CD14-positive monocyte (primary cell): ENCODE results near the gene GSTT2. TPM values are rescaled to one million over a fixed set of nuclear protein-coding genes. Genes with fewer than 3 reads are reported as not detected.
A peak's percentile ranks its signal among the peaks of the same experiment; 100 is the strongest.

Experiments used
- DNase-seq, 3 donors: peaks; one replicate each; pipeline ENCODE4 v3.0.0-alpha.2; 2011 to 2022
- H2AFZ ChIP-seq: 2 replicates; pipeline ENCODE4 v1.6.0; 2012; ENCODE audit warnings: mild to moderate bottlenecking, low read depth, low read length, inconsistent platforms; ENCODE audit not compliant: insufficient read depth, poor library complexity, severe bottlenecking
- H3K27ac ChIP-seq, 2 donors: 1 replicate in 1 of 2; 2 replicates in 1 of 2; pipeline ENCODE4 v1.5.1; 2012 to 2013; ENCODE audit warnings: low read length in 2 of 2, control low read depth in 1 of 2, inconsistent platforms in 1 of 2, low read depth in 1 of 2, mild to moderate bottlenecking in 1 of 2
- H3K27me3 ChIP-seq, 2 donors: one replicate each; pipeline versions ENCODE4 v1.6.0 to v1.6.1; 2011 to 2013; ENCODE audit warnings: low read length in 2 of 2; ENCODE audit not compliant: control insufficient read depth in 2 of 2, insufficient read depth in 2 of 2
- H3K36me3 ChIP-seq, 2 donors: replicated peaks in 1 of 2; 1 replicate in 1 of 2; 2 replicates in 1 of 2; pipeline versions ENCODE4 v1.5.1 to v1.6.1; 2012 to 2013; ENCODE audit warnings: low read length in 2 of 2, control low read depth in 1 of 2, inconsistent platforms in 1 of 2, mild to moderate bottlenecking in 1 of 2; ENCODE audit not compliant: insufficient read depth in 2 of 2, control insufficient read depth in 1 of 2
- H3K4me1 ChIP-seq, 2 donors: 1 replicate in 1 of 2; 2 replicates in 1 of 2; pipeline versions ENCODE4 v1.5.1 to v1.6.1; 2012 to 2013; ENCODE audit warnings: low read length in 2 of 2, control low read depth in 1 of 2, inconsistent platforms in 1 of 2, mild to moderate bottlenecking in 1 of 2, moderate library complexity in 1 of 2; ENCODE audit not compliant: insufficient read depth in 2 of 2, control insufficient read depth in 1 of 2
- H3K4me2 ChIP-seq: replicated peaks from 2 replicates; pipeline ENCODE3; 2012; ENCODE audit warnings: low read length, moderate library complexity, mild to moderate bottlenecking; ENCODE audit not compliant: poor library complexity, severe bottlenecking; ENCODE audit errors: extremely low read depth
- H3K4me3 ChIP-seq, 3 experiments: fragments of 200-600 bp in 1 of 3; sonication (generic) in 1 of 3; replicated peaks in 1 of 3; 1 replicate in 2 of 3; 2 replicates in 1 of 3; pipeline ENCODE4 v1.5.1; 2011 to 2013; ENCODE audit warnings: low read length in 3 of 3, mild to moderate bottlenecking in 3 of 3, control low read depth in 2 of 3, low read depth in 2 of 3, inconsistent platforms in 1 of 3, moderate library complexity in 1 of 3
- H3K79me2 ChIP-seq: 2 replicates; pipeline ENCODE4 v1.6.0; 2012; ENCODE audit warnings: mild to moderate bottlenecking, control low read depth, inconsistent platforms, low read length, moderate library complexity; ENCODE audit not compliant: insufficient read depth
- H3K9ac ChIP-seq: 2 replicates; pipeline ENCODE4 v1.6.0; 2017; ENCODE audit warnings: low read length, mild to moderate bottlenecking; ENCODE audit not compliant: insufficient read depth, poor library complexity, severe bottlenecking
- H3K9me3 ChIP-seq, 2 donors: replicated peaks in 1 of 2; 1 replicate in 1 of 2; 2 replicates in 1 of 2; pipeline versions ENCODE4 v1.5.1 to v1.6.1; 2012 to 2013; ENCODE audit warnings: low read length in 2 of 2, control low read depth in 1 of 2; ENCODE audit not compliant: control insufficient read depth in 1 of 2, insufficient read depth in 1 of 2
- H4K20me1 ChIP-seq: 2 replicates; pipeline ENCODE4 v1.6.0; 2012; ENCODE audit warnings: mild to moderate bottlenecking, low read length, control low read depth, moderate library complexity; ENCODE audit not compliant: insufficient read depth
- H3K27ac Mint-ChIP-seq, 7 donors: one replicate each; pipeline ENCODE4 v1.8.0; 2020; ENCODE audit warnings: mild to moderate bottlenecking in 7 of 7, mixed read lengths in 7 of 7, moderate library complexity in 6 of 7, inconsistent platforms in 2 of 7
- H3K27me3 Mint-ChIP-seq, 3 donors: one replicate each; pipeline ENCODE4 v1.8.0; 2021 to 2022; ENCODE audit warnings: low read depth in 3 of 3, mild to moderate bottlenecking in 3 of 3, mixed read lengths in 3 of 3, moderate library complexity in 3 of 3, inconsistent platforms in 1 of 3
- H3K36me3 Mint-ChIP-seq, 2 donors: one replicate each; pipeline ENCODE4 v1.8.0; 2020; ENCODE audit warnings: mixed read lengths in 2 of 2, inconsistent platforms in 1 of 2, mild to moderate bottlenecking in 1 of 2
- H3K4me1 Mint-ChIP-seq: one replicate; pipeline ENCODE4 v1.8.0; 2020; ENCODE audit warnings: mild to moderate bottlenecking, mixed read lengths
- H3K4me3 Mint-ChIP-seq, 2 donors: one replicate each; pipeline ENCODE4 v1.8.0; 2020; ENCODE audit warnings: mild to moderate bottlenecking in 2 of 2, mixed read lengths in 2 of 2, moderate library complexity in 1 of 2
- H3K9me3 Mint-ChIP-seq, 7 donors: one replicate each; pipeline ENCODE4 v1.8.0; 2020 to 2022; ENCODE audit warnings: mixed read lengths in 7 of 7, mild to moderate bottlenecking in 6 of 7, moderate library complexity in 6 of 7, inconsistent platforms in 2 of 7
- WGBS: methylation state at CpG from one replicate; pipeline ENCODE4 v1.1.5; 2013; ENCODE audit warnings: missing lambda C conversion rate; ENCODE audit not compliant: insufficient coverage; 5-methylcytosine and 5-hydroxymethylcytosine counted together
- intact Hi-C, 2 donors: fragments of 100-400 bp; cut with micrococcal nuclease; formaldehyde crosslinking; loops; one replicate each; pipeline versions ENCODE4 v1.15.0 to v1.15.1; 2023
- polyA plus RNA-seq, 3 donors: library from polyadenylated mRNA; depleted of rRNA in 1 of 3; unstranded in 2 of 3; stranded (reverse) in 1 of 3; fragments of 300-500 nt in 2 of 3; fragments of >200 nt in 1 of 3; fragmentation: Illumina TruSeq in 2 of 3; gene quantifications; 1 replicate in 2 of 3; 2 replicates in 1 of 3; pipeline ENCODE4 v1.2.3, GENCODE V29; 2012 to 2021
- TF ChIP-seq, protein P1 (sequence below): fragments of 200-600 bp; IDR thresholded peaks from one replicate; pipeline ENCODE4 v1.8.0; 2022; ENCODE audit warnings: antibody characterized with exemption, mild to moderate bottlenecking

Gene GSTT2
- polyA plus RNA-seq, 3 donors: 0.15 TPM; not detected in 2

GRCh38 chr22:24021304-24021703 lies 41.4 kb downstream of the GSTT2 start:
- no peaks in the 10 kb centered on the region for H4K20me1 ChIP-seq
- DNase-seq: no peak
- no peaks in the 10 kb centered on the region for H3K9me3 ChIP-seq
- Mint-ChIP-seq H3K27ac (peak overlapping the region in 1 of 7 donors; percentile 50), H3K9me3 (peaks cover 0 to 6% (median 0%) of the 10 kb centered on the region in 7 donors), H3K4me1 (no peaks in the 10 kb centered on the region), H3K4me3 (no peak overlapping the region), H3K36me3 (peaks cover 15 to 20% of the 10 kb centered on the region in 2 donors), H3K27me3 (peaks cover 0 to 2% (median 0%) of the 10 kb centered on the region in 3 donors)
- H3K4me1 ChIP-seq: no peaks in the 10 kb centered on the region
- H2AFZ ChIP-seq: no peak overlapping the region
- WGBS: 100% methylated on average over 1 of the region's 3 CpGs
- no peak overlapping the region for H3K4me3 ChIP-seq
- peaks cover 2 to 22% of the 10 kb centered on the region in 2 donors for H3K36me3 ChIP-seq
- peaks cover 29% of the 10 kb centered on the region for H3K79me2 ChIP-seq
- no peaks in the 10 kb centered on the region for H3K27me3 ChIP-seq
- no peak overlapping the region for H3K4me2 ChIP-seq
- H3K27ac ChIP-seq: no peak overlapping the region
- intact Hi-C loops: no loop called here
- TF ChIP-seq, protein P1, sequence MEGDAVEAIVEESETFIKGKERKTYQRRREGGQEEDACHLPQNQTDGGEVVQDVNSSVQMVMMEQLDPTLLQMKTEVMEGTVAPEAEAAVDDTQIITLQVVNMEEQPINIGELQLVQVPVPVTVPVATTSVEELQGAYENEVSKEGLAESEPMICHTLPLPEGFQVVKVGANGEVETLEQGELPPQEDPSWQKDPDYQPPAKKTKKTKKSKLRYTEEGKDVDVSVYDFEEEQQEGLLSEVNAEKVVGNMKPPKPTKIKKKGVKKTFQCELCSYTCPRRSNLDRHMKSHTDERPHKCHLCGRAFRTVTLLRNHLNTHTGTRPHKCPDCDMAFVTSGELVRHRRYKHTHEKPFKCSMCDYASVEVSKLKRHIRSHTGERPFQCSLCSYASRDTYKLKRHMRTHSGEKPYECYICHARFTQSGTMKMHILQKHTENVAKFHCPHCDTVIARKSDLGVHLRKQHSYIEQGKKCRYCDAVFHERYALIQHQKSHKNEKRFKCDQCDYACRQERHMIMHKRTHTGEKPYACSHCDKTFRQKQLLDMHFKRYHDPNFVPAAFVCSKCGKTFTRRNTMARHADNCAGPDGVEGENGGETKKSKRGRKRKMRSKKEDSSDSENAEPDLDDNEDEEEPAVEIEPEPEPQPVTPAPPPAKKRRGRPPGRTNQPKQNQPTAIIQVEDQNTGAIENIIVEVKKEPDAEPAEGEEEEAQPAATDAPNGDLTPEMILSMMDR: no peak
- H3K9ac ChIP-seq: no peak overlapping the region

DNA sequence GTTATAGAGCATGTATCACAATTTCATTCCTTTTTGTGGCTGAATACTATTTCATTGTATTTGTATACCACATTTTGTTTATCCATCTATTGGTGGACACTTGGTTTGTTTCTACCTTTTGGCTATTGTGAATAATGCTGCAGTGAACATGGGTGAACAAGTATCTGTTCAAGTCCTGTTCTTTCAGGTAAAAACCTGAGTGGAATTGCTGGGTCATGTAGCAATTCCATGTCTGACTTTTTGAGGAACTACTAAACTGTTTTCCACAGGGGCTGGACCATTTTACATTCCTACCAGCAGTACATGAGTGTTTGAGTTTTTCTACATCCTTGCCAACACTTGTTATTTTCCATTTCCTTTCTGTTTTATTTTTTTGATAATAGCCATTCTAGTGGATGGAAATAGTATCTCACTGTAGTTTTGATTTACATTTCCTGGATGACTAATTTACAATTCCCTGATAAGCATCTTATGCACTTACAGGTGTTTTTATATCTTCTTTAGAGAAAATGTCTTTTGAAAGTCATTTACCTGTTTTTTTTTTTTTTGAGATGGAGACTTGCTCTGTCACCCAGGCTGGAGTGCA lies 43.4 kb downstream of the GSTT2 start:
- no peak for DNase-seq
- peaks cover 0 to 1% (median 0%) of the 10 kb centered on the region in 3 donors for H3K27me3 Mint-ChIP-seq
- H3K4me2 ChIP-seq: no peak overlapping the region
- H3K9me3 Mint-ChIP-seq: peaks cover 0 to 6% (median 0%) of the 10 kb centered on the region in 7 donors
- peaks cover 6 to 14% of the 10 kb centered on the region in 2 donors for H3K36me3 ChIP-seq
- no peak overlapping the region for H3K4me3 Mint-ChIP-seq
- peaks cover 18 to 19% of the 10 kb centered on the region in 2 donors for H3K36me3 Mint-ChIP-seq
- no peaks in the 10 kb centered on the region for H3K4me1 Mint-ChIP-seq
- TF ChIP-seq, protein P1: no peak
- peaks cover 18% of the 10 kb centered on the region for H3K79me2 ChIP-seq
- no peak overlapping the region for H3K27ac Mint-ChIP-seq
- H3K4me3 ChIP-seq: no peak overlapping the region
- intact Hi-C loops: no loop called here
- no peaks in the 10 kb centered on the region for H3K4me1 ChIP-seq
- no peak overlapping the region for H3K9ac ChIP-seq
- H2AFZ ChIP-seq: no peak overlapping the region
- H3K27ac ChIP-seq: no peak overlapping the region
- no peaks in the 10 kb centered on the region for H3K27me3 ChIP-seq
- H3K9me3 ChIP-seq: no peaks in the 10 kb centered on the region
- H4K20me1 ChIP-seq: no peaks in the 10 kb centered on the region
